Peyer's patch (tissue), 4 donors: ENCODE data around the gene GRIN3B.

Experiments used
- CTCF ChIP-seq, 6 experiments: fragments of 450-650 bp in 4 of 6; fragments of 200-600 bp in 2 of 6; sonication (generic) in 1 of 6; IDR thresholded peaks; one replicate each; pipeline ENCODE4 v1.5.1; 2017 to 2019; ENCODE audit warnings: antibody characterized with exemption in 6 of 6, mild to moderate bottlenecking in 3 of 6, moderate library complexity in 1 of 6
- POLR2A ChIP-seq, 2 donors: fragments of 450-650 bp; IDR thresholded peaks; one replicate each; pipeline ENCODE4 v1.5.1; 2017; ENCODE audit warnings: antibody characterized with exemption in 2 of 2, mild to moderate bottlenecking in 2 of 2, moderate library complexity in 2 of 2

GRCh38 chr19:980133-980998 lies 19.9 kb upstream of the GRIN3B start:
- TF ChIP-seq POLR2A (IDR thresholded peaks at IDR 0.05) (no peak), CTCF (IDR thresholded peaks at IDR 0.05) (no peak)
